PC-9 (cell line): ENCODE data around the gene UQCR10. TPM values are rescaled to one million over a fixed set of nuclear protein-coding genes. Genes with fewer than 3 reads are reported as not detected.
A peak's percentile ranks its signal among the peaks of the same experiment; 100 is the strongest.

ENCODE experiments used
- BruUV-seq: library from RNA; stranded (reverse); fragments of 400-500 nt; replicated peaks from 2 replicates; lab custom pipeline; 2021; lab: Mats Ljungman, UMichigan
- CTCF ChIA-PET: fragments of 300-600 bp; sonication (Branson Sonifier 250); formaldehyde crosslinking; loops from one replicate; lab custom pipeline; 2022; ENCODE audit warnings: antibody characterized with exemption; lab: Charles Lee
- POLR2A ChIA-PET: fragments of 300-600 bp; sonication (Branson Sonifier 250); formaldehyde crosslinking; loops from one replicate; lab custom pipeline; 2022; ENCODE audit warnings: antibody characterized with exemption; ENCODE audit not compliant: unreplicated experiment; lab: Charles Lee
- DNase-seq, 2 experiments: peaks; one replicate each; pipeline versions ENCODE4 v3.0.0 to v3.0.0-alpha.2; 2015 to 2022; ENCODE audit warnings: mixed read lengths in 1 of 2
- H2AFZ ChIP-seq: fragments of 200-600 bp; sonication (generic); 2 replicates; pipeline ENCODE4 v1.8.1; 2017; ENCODE audit warnings: antibody characterized with exemption
- H3F3A ChIP-seq: fragments of 200-600 bp; sonication (generic); 2 replicates; pipeline ENCODE4 v1.8.1; 2017; ENCODE audit warnings: antibody characterized with exemption, mild to moderate bottlenecking, low read depth; ENCODE audit not compliant: insufficient read depth
- H3K27ac ChIP-seq: fragments of 200-600 bp; sonication (generic); 2 replicates; pipeline ENCODE4 v1.6.1; 2016; ENCODE audit warnings: mixed run types
- H3K27me3 ChIP-seq: fragments of 200-600 bp; sonication (generic); 2 replicates; pipeline ENCODE4 v1.6.1; 2016; ENCODE audit warnings: low read depth, mixed run types; ENCODE audit not compliant: insufficient read depth
- H3K36me3 ChIP-seq: fragments of 200-600 bp; sonication (generic); 2 replicates; pipeline ENCODE4 v1.6.1; 2016; ENCODE audit warnings: low read depth, mixed run types
- H3K4me1 ChIP-seq: fragments of 200-600 bp; sonication (generic); replicated peaks from 2 replicates; pipeline ENCODE4 v1.6.1; 2016; ENCODE audit warnings: mixed run types; ENCODE audit not compliant: insufficient read depth
- H3K4me2 ChIP-seq: fragments of 200-600 bp; sonication (generic); 2 replicates; pipeline ENCODE4 v1.6.1; 2017; ENCODE audit warnings: mixed run types
- H3K4me3 ChIP-seq: fragments of 200-600 bp; sonication (generic); 2 replicates; pipeline ENCODE4 v1.6.1; 2016; ENCODE audit warnings: mixed run types
- H3K79me2 ChIP-seq: fragments of 200-600 bp; sonication (generic); 2 replicates; pipeline ENCODE4 v1.6.1; 2017; ENCODE audit warnings: low read depth, mixed run types
- H3K9me2 ChIP-seq: fragments of 200-600 bp; sonication (generic); 2 replicates; pipeline ENCODE4 v1.8.1; 2017; ENCODE audit warnings: mild to moderate bottlenecking; ENCODE audit not compliant: insufficient read depth
- H3K9me3 ChIP-seq: fragments of 200-600 bp; sonication (generic); 2 replicates; pipeline ENCODE4 v1.8.1; 2016; ENCODE audit warnings: low read depth; ENCODE audit not compliant: insufficient read depth
- H4K20me1 ChIP-seq: fragments of 200-600 bp; sonication (generic); 2 replicates; pipeline ENCODE4 v1.8.1; 2017; ENCODE audit not compliant: insufficient read depth
- EZH2 ChIP-seq: fragments of 200-600 bp; sonication (generic); IDR thresholded peaks from 2 replicates; pipeline ENCODE4 v1.8.0; 2017; ENCODE audit warnings: antibody characterized with exemption, low read depth
- intact Hi-C: fragments of 100-400 bp; cut with micrococcal nuclease; formaldehyde crosslinking; loops from one replicate; pipeline ENCODE4 v1.10.0; 2022; ENCODE audit not compliant: unreplicated experiment
- total RNA-seq: library from RNA; stranded (reverse); gene quantifications from 2 replicates; pipeline ENCODE4 v1.2.3, GENCODE V29; 2021
- TF ChIP-seq, protein P1 (sequence below): fragments of 200-600 bp; sonication (generic); conservative IDR thresholded peaks from 2 replicates; pipeline ENCODE4 v1.6.1; 2017; ENCODE audit warnings: mixed run types, antibody characterized with exemption, mild to moderate bottlenecking, moderate library complexity

UQCR10 gene
- total RNA-seq, 1 experiment from 2014 or later = 103 TPM

DNA sequence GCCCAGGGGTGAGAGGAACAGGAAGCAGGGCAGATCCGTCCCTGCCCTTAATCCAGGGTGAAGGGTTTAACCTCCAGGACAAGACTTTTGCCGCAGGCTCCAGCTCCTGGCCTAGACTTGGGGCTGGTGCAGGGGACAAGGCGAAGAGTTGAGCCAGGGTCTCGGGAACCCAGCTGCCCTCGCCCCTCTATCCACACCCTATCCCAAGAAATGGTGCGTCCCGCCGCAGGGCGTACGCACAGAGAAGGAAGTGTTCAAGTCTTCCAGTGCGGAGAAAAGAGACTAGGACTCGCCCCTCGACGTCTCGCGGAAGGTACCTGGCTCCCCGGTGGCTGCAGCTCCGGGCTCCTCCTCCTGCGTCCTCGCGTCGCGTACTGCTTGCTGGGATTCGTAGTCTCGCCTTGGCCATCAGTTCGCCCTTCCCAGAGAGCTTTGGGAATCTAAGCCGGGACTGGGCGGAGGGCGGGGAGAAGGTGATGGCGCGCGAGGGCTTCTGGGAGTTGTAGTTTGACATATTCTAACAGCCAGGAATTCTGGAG lies 468 bp upstream of the UQCR10 start, which contains the start of gene ZMAT5:
ZMAT5 (minus strand) TSS at position 376 of the 539 bp plus-strand sequence. CDS start 18,463 bp downstream, outside the sequence.
- DNase-seq = peak; percentile 91 to 94
- Histone ChIP-seq H4K20me1 (no peaks in the 10 kb centered on the region), H3K4me1 (peaks cover 30% of the 10 kb centered on the region), H3K27me3 (no peaks in the 10 kb centered on the region), H3K79me2 (peaks cover 56% of the 10 kb centered on the region), H3K27ac (peak within 1 kb of the TSS; percentile 76), H3K9me2 (no peaks in the 10 kb centered on the region), H2AFZ (peak within 1 kb of the TSS; percentile 94), H3F3A (peaks cover 29% of the 10 kb centered on the region; the same call in 1 of the 2 replicates), H3K4me3 (peak within 1 kb of the TSS; percentile 93), H3K36me3 (peaks cover 20% of the 10 kb centered on the region; the same call in 1 of the 2 replicates), H3K9me3 (no peaks in the 10 kb centered on the region), H3K4me2 (peak within 1 kb of the TSS; percentile 95)
- TF ChIP-seq, protein P1, sequence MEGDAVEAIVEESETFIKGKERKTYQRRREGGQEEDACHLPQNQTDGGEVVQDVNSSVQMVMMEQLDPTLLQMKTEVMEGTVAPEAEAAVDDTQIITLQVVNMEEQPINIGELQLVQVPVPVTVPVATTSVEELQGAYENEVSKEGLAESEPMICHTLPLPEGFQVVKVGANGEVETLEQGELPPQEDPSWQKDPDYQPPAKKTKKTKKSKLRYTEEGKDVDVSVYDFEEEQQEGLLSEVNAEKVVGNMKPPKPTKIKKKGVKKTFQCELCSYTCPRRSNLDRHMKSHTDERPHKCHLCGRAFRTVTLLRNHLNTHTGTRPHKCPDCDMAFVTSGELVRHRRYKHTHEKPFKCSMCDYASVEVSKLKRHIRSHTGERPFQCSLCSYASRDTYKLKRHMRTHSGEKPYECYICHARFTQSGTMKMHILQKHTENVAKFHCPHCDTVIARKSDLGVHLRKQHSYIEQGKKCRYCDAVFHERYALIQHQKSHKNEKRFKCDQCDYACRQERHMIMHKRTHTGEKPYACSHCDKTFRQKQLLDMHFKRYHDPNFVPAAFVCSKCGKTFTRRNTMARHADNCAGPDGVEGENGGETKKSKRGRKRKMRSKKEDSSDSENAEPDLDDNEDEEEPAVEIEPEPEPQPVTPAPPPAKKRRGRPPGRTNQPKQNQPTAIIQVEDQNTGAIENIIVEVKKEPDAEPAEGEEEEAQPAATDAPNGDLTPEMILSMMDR = no peak
- no peak for TF ChIP-seq EZH2
- ChIA-PET CTCF (interaction anchor here (1.3 kb wide), 1 partner anchor 15 kb away, joined by 3 read pairs; no protein-coding TSS in a partner anchor), POLR2A (interaction anchor here (0.5 to 0.7 kb wide), 2 partner anchors 66 to 521 kb away, joined by 3 to 5 read pairs; no protein-coding TSS in a partner anchor)
- intact Hi-C loops = loop anchor here (2.0 to 10.0 kb wide), 3 partner anchors 32 to 142 kb away; no protein-coding TSS in a partner anchor
- BruUV-seq = no TSS peak

DNA sequence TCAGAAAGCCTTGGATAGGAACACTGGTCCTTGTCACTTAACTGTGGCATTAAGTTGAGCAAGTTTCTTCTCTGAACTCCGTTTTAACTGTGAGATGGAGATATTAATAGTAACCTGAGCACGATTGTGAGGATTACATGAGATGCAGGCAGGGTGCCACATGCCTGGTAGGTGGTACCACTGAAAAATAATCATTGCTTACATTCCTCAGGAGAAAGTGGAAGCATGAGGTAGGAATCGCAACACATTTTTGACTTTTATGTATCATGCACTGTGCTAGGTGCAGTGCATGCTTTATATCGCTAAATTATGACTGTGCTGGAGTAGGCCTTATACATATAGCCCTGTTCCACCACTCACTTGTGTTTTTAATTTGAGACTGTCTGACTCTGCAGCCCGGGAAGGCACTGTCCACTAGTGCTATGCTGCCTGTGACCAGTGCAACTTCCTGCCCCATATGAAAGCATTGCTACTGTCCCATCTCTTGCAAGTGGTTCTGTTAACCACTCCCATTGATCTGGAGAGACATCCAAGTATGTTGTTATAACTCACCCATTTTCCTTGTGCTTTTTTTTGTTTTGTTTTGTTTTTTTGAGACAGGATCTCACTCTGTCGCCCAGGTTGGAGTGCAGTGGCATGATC lies 1.0 kb downstream of the UQCR10 start:
- intact Hi-C loops = loop anchor here (10.0 kb wide), 1 partner anchor 143 kb away; no protein-coding TSS in a partner anchor
- H3K4me3 ChIP-seq = peak overlapping the region; percentile 93
- H3K4me1 ChIP-seq = peaks cover 31% of the 10 kb centered on the region
- POLR2A ChIA-PET = no interaction called here
- H3K9me2 ChIP-seq = no peaks in the 10 kb centered on the region
- peak overlapping the region; percentile 94 for H2AFZ ChIP-seq
- peaks cover 56% of the 10 kb centered on the region for H3K79me2 ChIP-seq
- H3F3A ChIP-seq = peaks cover 36% of the 10 kb centered on the region
- no peaks in the 10 kb centered on the region for H3K9me3 ChIP-seq
- DNase-seq = no peak
- TF ChIP-seq, protein P1 = no peak
- TF ChIP-seq EZH2 = no peak
- H4K20me1 ChIP-seq = no peaks in the 10 kb centered on the region
- peaks cover 20% of the 10 kb centered on the region; the same call in 1 of the 2 replicates for H3K36me3 ChIP-seq
- BruUV-seq = no TSS peak
- peak overlapping the region; percentile 95 for H3K4me2 ChIP-seq
- no peak overlapping the region for H3K27ac ChIP-seq
- CTCF ChIA-PET = interaction anchor here (0.7 kb wide), 1 partner anchor 77 kb away, joined by 6 read pairs; no protein-coding TSS in a partner anchor
- H3K27me3 ChIP-seq = no peaks in the 10 kb centered on the region

DNA sequence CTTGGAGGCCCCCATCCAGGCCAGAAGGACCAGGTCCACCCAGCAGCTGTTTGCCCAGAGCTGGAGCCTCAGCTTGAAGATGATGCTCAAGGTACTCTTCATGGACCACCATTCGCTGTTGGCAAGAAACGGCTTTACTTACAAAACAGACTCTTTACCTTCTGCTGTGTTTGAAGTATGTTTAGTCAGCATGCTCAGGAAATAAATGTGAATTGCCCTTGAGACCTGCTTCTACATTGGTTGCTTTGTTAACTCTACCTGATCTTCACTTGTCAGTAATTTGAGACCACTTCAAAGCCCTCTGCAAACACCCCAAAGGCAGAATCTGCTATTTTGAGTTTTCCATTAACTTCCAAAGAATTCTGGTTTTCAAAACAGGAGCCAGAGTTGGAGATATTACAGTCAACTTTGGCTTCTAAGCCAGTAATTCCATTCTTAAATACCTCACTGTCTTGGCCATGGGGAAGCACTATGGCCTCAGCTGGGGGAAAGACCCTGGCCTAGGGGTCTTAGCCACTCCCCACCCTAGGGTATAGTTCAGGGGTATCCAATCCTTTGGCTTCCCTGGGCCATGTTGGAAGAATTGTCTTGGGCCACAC lies 2.7 kb downstream of the UQCR10 start:
- CTCF ChIA-PET = no interaction called here
- Histone ChIP-seq H3K79me2 (peaks cover 46% of the 10 kb centered on the region), H3K27me3 (no peaks in the 10 kb centered on the region), H2AFZ (no peak overlapping the region), H3K4me2 (no peak overlapping the region), H3K9me2 (no peaks in the 10 kb centered on the region), H3F3A (peaks cover 42% of the 10 kb centered on the region), H4K20me1 (no peaks in the 10 kb centered on the region), H3K9me3 (no peaks in the 10 kb centered on the region), H3K4me3 (no peak overlapping the region), H3K4me1 (peaks cover 47% of the 10 kb centered on the region), H3K27ac (no peak overlapping the region), H3K36me3 (peaks cover 20% of the 10 kb centered on the region; the same call in 1 of the 2 replicates)
- intact Hi-C loops = loop anchor here (10.0 kb wide), 1 partner anchor 145 kb away; no protein-coding TSS in a partner anchor
- no TSS peak for BruUV-seq
- TF ChIP-seq EZH2 = no peak
- TF ChIP-seq, protein P1 = no peak
- no peak for DNase-seq
- POLR2A ChIA-PET = no interaction called here
